Mammary epithelial cell (primary cell): ENCODE results near the gene TACC2.

Experiments used
- CTCF ChIP-seq, 2 donors: IDR thresholded peaks in 1 of 2; conservative IDR thresholded peaks in 1 of 2; 2 replicates each; pipeline ENCODE4 v1.5.1; 2011 to 2012; ENCODE audit warnings: inconsistent platforms in 2 of 2, low read length in 2 of 2, mild to moderate bottlenecking in 2 of 2, control low read depth in 1 of 2, low read depth in 1 of 2; ENCODE audit not compliant: insufficient read depth in 1 of 2; ENCODE audit errors: extremely low read depth in 1 of 2
- EZH2 ChIP-seq: IDR thresholded peaks from 2 replicates; pipeline ENCODE4 v1.6.1; 2012; ENCODE audit warnings: low read length, inconsistent platforms, borderline replicate concordance

- TF ChIP-seq CTCF (conservative IDR thresholded peaks at IDR 0.05 in 1 of 2, IDR thresholded peaks at IDR 0.05 in 1 of 2; ENCODE audit: extremely low read depth in 1 of 2, insufficient read depth in 1 of 2, low read depth in 1 of 2, low read length in 2 of 2) (no peak), EZH2 (no peak)
Measured at GRCh38 chr10:122135251-122136025, 146.5 kb downstream of the TACC2 start.
